ENCODE results near the gene PRKN. TPM values are rescaled to one million over a fixed set of nuclear protein-coding genes. Genes with fewer than 3 reads are reported as not detected.

PRKN gene
- total and polyA plus RNA-seq, 8 donors, result 0.82 to 7.2 (median 2.9) TPM

GRCh38 chr6:161727083-161727833 is 1000.3 kb downstream of the PRKN start:
- H3K27ac ChIP-seq, result no peak overlapping the region
- no peaks in the 10 kb centered on the region for H3K4me1 ChIP-seq
- no peaks in the 10 kb centered on the region for H3K27me3 ChIP-seq
- no peaks in the 10 kb centered on the region for H3K36me3 ChIP-seq
- no peak overlapping the region for H3K4me3 ChIP-seq
- no peaks in the 10 kb centered on the region for H3K9me3 ChIP-seq
- DNase-seq (no peak), FAIRE-seq (no peak), ATAC-seq (no peak)
- TF ChIP-seq CTCF (IDR thresholded peaks at IDR 0.05), result no peak
- intact Hi-C loops (cut with DNase I), result no loop called here
- WGBS, 2 donors, result 83 to 85% methylated on average over 6 of the region's 6 CpGs

- no peak overlapping the region for H3K4me3 ChIP-seq
- H3K9me3 ChIP-seq, result no peaks in the 10 kb centered on the region
- no peaks in the 10 kb centered on the region for H3K27me3 ChIP-seq
- H3K4me1 ChIP-seq, result no peaks in the 10 kb centered on the region
- ATAC-seq, result no peak
- TF ChIP-seq CTCF (IDR thresholded peaks at IDR 0.05), result no peak
- intact Hi-C loops (cut with DNase I), result no loop called here
- no peaks in the 10 kb centered on the region for H3K36me3 ChIP-seq
- DNase-seq, result no peak
- WGBS, 2 donors, result 76 to 78% methylated on average over 3 of the region's 3 CpGs
- no peak for FAIRE-seq
- no peak overlapping the region for H3K27ac ChIP-seq
These were observed 1005.2 kb downstream of the PRKN start for GRCh38 chr6:161722394-161722793.

GRCh38 chr6:161721511-161721910 is 1006.1 kb downstream of the PRKN start:
- no peaks in the 10 kb centered on the region for H3K36me3 ChIP-seq
- no peaks in the 10 kb centered on the region for H3K4me1 ChIP-seq
- DNase-seq, result no peak
- 80 to 89% methylated on average over 8 of the region's 8 CpGs for WGBS, 2 donors
- no peak for TF ChIP-seq CTCF (IDR thresholded peaks at IDR 0.05)
- H3K27me3 ChIP-seq, result no peaks in the 10 kb centered on the region
- H3K4me3 ChIP-seq, result no peak overlapping the region
- H3K9me3 ChIP-seq, result no peaks in the 10 kb centered on the region
- no peak for ATAC-seq
- FAIRE-seq, result no peak
- intact Hi-C loops (cut with DNase I), result no loop called here
- H3K27ac ChIP-seq, result no peak overlapping the region

- no peak overlapping the region for H3K4me3 ChIP-seq
- 71 to 78% methylated on average over 3 of the region's 3 CpGs for WGBS, 2 donors
- intact Hi-C loops (cut with DNase I), result no loop called here
- no peaks in the 10 kb centered on the region for H3K36me3 ChIP-seq
- no peaks in the 10 kb centered on the region for H3K4me1 ChIP-seq
- DNase-seq, result no peak
- no peaks in the 10 kb centered on the region for H3K9me3 ChIP-seq
- ATAC-seq, result no peak
- H3K27ac ChIP-seq, result no peak overlapping the region
- no peak for FAIRE-seq
- TF ChIP-seq CTCF (IDR thresholded peaks at IDR 0.05), result no peak
- H3K27me3 ChIP-seq, result no peaks in the 10 kb centered on the region
These were observed 1011.4 kb downstream of the PRKN start for GRCh38 chr6:161716176-161716575.

GRCh38 chr6:161711938-161712337 is 1015.6 kb downstream of the PRKN start:
- FAIRE-seq, result no peak
- Histone ChIP-seq H3K9me3 (no peaks in the 10 kb centered on the region), H3K4me3 (no peak overlapping the region), H3K27ac (no peak overlapping the region), H3K36me3 (no peaks in the 10 kb centered on the region), H3K27me3 (no peaks in the 10 kb centered on the region), H3K4me1 (no peaks in the 10 kb centered on the region)
- no peak for ATAC-seq
- WGBS, 2 donors, result 74 to 81% methylated on average over 1 of the region's 1 CpG
- intact Hi-C loops (cut with DNase I), result no loop called here
- TF ChIP-seq CTCF (IDR thresholded peaks at IDR 0.05), result no peak
- no peak for DNase-seq

Measured in pancreas (tissue), 10 donors.